Stimulated activated CD8-positive, alpha-beta memory T cell treated with anti-CD3 and anti-CD28 coated beads, Interleukin-15, amount 100 ng/mL, for 1 hour (primary cell): ENCODE measurements around the gene BHLHA9.
"Not testable (repeated sequence)": the region's sequence is repeated elsewhere in the genome, so short reads cannot be mapped to it uniquely, and the experiment has no call there.

ENCODE experiments used
- DNase-seq: peaks from one replicate; pipeline ENCODE4 v3.0.0-alpha.2; 2020; ENCODE audit warnings: low read depth

Gene BHLHA9

GRCh38 chr17:1300371-1300905, 30.2 kb downstream of the BHLHA9 start:
- DNase-seq: no peak

GRCh38 chr17:1301546-1301945, 31.3 kb downstream of the BHLHA9 start:
- DNase-seq: no peak

- no peak for DNase-seq
These were observed 32.5 kb downstream of the BHLHA9 start for GRCh38 chr17:1302761-1303160.

GRCh38 chr17:1304522-1304921, 34.3 kb downstream of the BHLHA9 start:
- no peak for DNase-seq

- DNase-seq: no peak
These were observed 34.8 kb downstream of the BHLHA9 start for GRCh38 chr17:1304962-1305563.

- not testable (repeated sequence) for DNase-seq
These were observed 37.6 kb downstream of the BHLHA9 start for GRCh38 chr17:1307829-1308228.

GRCh38 chr17:1312261-1312870, 42.1 kb downstream of the BHLHA9 start:
- DNase-seq: no peak

- DNase-seq: no peak
These were observed 43.2 kb downstream of the BHLHA9 start for GRCh38 chr17:1313270-1314005.

- DNase-seq: no peak
These were observed 45.2 kb downstream of the BHLHA9 start for GRCh38 chr17:1315409-1315808.

- DNase-seq: no peak
These were observed 45.7 kb downstream of the BHLHA9 start for GRCh38 chr17:1315891-1316403.
